Fibroblast of peridontal ligament (primary cell): ENCODE results near the gene ZNF695.

Experiments
- DNase-seq: peaks from one replicate; pipeline ENCODE4 v3.0.0-alpha.2; 2010; ENCODE audit errors: extremely low read depth

Gene ZNF695

DNA sequence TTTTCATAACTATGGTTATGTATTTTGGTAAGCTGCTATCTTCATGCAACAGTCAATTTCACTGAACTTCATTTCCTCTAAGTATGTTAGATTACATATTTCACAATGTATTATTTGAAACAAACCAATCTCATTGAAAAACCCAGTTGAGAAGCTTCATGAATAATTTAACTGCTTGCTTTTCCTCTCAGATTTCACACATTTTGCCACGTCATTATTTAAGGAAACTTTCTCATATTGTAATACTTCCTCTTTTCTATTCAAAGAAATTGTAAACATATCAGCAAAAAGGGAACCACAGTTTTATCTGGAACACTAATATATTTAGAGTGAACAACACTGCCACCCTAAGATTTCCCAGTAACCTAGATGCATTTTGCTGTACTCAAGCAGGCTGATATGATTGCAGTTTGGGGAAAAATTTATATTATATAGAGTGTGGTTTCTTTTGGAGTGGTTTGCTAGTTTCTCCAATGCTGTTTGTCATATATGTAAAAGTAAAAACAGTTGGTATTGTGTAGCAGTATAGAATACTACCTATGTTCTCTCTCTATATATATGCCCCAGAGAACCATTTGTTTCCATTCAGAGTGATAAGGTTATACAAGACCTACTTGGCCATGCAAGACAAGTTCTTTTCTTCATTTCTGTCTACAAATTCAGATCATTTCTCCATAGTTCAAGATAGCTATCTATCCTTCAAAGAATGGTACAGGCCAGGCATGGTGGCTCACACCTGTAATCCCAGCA lies 47.7 kb downstream of the ZNF695 start:
- DNase-seq: peak; percentile 3

DNA sequence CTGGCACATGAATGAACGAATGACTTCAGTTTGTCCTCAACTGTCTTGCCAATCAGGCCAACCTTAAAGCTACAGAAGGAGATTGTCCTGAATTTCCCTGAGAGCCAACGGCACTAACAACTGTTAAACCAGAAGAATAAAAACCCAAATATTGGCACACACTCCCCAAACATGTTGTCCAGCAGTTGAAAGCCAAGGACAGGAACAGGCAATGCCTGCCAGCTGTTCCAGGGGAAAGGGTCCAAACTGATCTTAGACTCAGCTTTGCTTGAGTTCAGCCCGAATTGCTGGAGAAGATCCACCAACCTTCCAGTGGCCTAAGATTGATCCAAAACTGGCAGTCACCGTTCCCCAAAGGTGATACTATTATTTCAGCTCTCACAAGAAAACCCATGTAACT lies 53.7 kb downstream of the ZNF695 start:
- no peak for DNase-seq

GRCh38 chr1:246951413-246951812 lies 56.4 kb downstream of the ZNF695 start:
- DNase-seq: no peak

- DNase-seq: no peak
Measured at GRCh38 chr1:246949956-246950355, 57.9 kb downstream of the ZNF695 start.

DNA sequence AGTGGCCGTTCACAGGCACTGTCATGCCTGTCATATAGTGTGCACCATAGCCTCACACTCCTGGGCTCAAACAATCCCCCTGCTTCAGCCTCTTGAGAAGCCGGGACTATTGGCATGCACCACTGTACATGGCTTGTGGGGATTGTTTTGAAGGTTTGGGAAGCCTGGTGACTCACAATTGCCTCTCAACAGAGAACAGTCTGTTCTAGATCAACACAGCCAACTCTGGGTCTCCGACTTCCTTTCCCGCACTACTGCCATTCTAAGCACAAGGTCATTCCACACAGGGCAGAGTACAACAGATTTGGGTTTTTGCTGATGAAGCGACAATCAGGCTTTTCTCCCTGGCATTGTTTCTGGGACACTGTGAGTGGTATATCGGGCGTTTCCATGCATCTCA lies 60.6 kb downstream of the ZNF695 start:
- DNase-seq: peak; percentile 59

DNA sequence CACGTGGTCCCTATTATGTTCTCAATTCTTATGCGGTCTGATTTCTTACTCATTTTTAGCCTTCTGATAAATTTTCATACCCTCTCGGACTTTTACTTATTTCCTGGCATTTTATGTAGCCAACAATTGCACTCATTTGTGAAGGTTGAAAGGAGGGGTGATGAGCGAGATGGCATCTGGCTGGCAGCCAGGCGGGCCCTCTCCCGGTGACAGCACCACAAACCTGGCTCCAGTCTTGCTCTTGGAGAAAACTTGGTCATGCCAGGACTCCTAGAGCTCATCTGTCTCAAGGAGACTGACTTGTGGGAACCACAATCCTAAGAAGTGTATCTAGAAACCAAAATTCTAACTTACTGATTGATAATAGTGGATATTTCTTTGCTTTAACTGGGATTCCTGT lies 61.5 kb downstream of the ZNF695 start:
- no peak for DNase-seq
